ENCODE data around the gene NOP53.
"Not testable (repeated sequence)": the region's sequence is repeated elsewhere in the genome, so short reads cannot be mapped to it uniquely, and the experiment has no call there.

Gene NOP53

GRCh38 chr19:47778049-47778953 is 33.0 kb downstream of the NOP53 start, which contains the start of gene SELENOW:
Gene SELENOW, plus strand, starts transcription at chr19:47778703. Its CDS starts 83 bp downstream, at chr19:47778786.
- DNase-seq = peak; percentile 66

GRCh38 chr19:47778954-47779351 is 33.6 kb downstream of the NOP53 start:
- no peak for DNase-seq

GRCh38 chr19:47779524-47780214 is 34.3 kb downstream of the NOP53 start:
- DNase-seq = no peak

GRCh38 chr19:47780215-47780551 is 34.8 kb downstream of the NOP53 start:
- DNase-seq = no peak

- DNase-seq = no peak
Observed at GRCh38 chr19:47781590-47782262, 36.4 kb downstream of the NOP53 start.

GRCh38 chr19:47786566-47786965 is 41.2 kb downstream of the NOP53 start:
- DNase-seq = no peak

- DNase-seq = not testable (repeated sequence)
Observed at GRCh38 chr19:47787307-47787706, 42.0 kb downstream of the NOP53 start.

- DNase-seq = not testable (repeated sequence)
Observed at GRCh38 chr19:47789811-47790210, 44.5 kb downstream of the NOP53 start.

- peak; percentile 71 for DNase-seq
Observed at GRCh38 chr19:47790398-47790814, 45.1 kb downstream of the NOP53 start.

GRCh38 chr19:47792616-47793015 is 47.3 kb downstream of the NOP53 start:
- DNase-seq = no peak

- no peak for DNase-seq
Observed at GRCh38 chr19:47794526-47794925, 49.2 kb downstream of the NOP53 start.

- no peak for DNase-seq
Observed at GRCh38 chr19:47796785-47797184, 51.4 kb downstream of the NOP53 start.

GRCh38 chr19:47797996-47798903 is 52.9 kb downstream of the NOP53 start:
- DNase-seq = no peak

GRCh38 chr19:47798904-47799266 is 53.5 kb downstream of the NOP53 start:
- DNase-seq = no peak

GRCh38 chr19:47801270-47801669 is 55.9 kb downstream of the NOP53 start:
- DNase-seq = no peak

GRCh38 chr19:47802521-47803043 is 57.2 kb downstream of the NOP53 start:
- no peak for DNase-seq

GRCh38 chr19:47803148-47803547 is 57.8 kb downstream of the NOP53 start:
- DNase-seq = not testable (repeated sequence)

- DNase-seq = not testable (repeated sequence)
Observed at GRCh38 chr19:47803671-47804070, 58.3 kb downstream of the NOP53 start.

GRCh38 chr19:47804451-47804850 is 59.1 kb downstream of the NOP53 start, which contains the start of gene TPRX1:
Gene TPRX1, minus strand, starts transcription at chr19:47804551. Its CDS starts 12 bp downstream, at chr19:47804539.
- DNase-seq = not testable (repeated sequence)

- no peak for DNase-seq
Observed at GRCh38 chr19:47805313-47805712, 60.0 kb downstream of the NOP53 start.

GRCh38 chr19:47806435-47806834 is 61.1 kb downstream of the NOP53 start:
- no peak for DNase-seq
